GM21528 (cell line): ENCODE data around the gene PRKCZ.

ENCODE experiments used
- ATAC-seq: cut with Tn5 transposase; IDR thresholded peaks from one replicate; pipeline ENCODE4 v1.9.1; 2021; ENCODE audit warnings: mild to moderate bottlenecking, moderate library complexity; ENCODE audit not compliant: unreplicated experiment, low FRiP score

PRKCZ gene

DNA sequence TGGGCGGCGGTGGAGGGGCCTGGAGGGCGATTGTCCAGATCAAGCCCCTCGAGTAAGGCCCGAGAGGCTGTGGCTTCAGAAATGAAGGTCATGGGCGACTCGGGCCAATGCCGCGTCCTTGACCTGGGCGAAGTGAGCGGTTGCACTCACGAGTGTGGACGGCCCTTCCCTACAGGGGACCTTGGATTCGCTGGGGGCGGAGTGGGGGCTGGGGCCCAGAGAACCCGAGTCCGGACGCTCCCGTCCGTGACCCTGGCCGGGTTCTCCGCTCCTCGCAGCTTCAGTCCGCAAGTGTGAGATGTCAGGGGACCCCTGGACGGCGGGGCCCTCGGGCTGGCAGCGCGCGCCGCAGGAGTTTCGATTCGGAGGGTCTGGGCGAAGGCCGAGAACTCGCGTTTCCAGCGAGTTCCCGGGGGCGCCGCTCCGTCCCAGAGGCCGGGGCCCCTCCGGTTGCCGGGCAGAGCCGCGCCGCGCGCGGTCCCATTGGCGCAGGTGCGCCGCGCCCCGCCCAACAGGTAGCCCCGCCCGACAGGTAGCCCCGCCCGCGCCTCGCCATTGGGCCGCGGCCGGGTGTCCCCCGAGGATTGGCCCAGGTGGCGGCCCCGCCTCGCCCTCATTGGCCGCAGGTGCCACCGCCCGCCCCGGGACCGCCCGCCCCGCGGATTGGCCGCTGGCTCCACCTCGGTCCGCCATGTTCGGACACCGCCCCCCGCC lies at the start of gene PRKCZ:
Gene PRKCZ (plus strand): TSS at position 694 of the 714 bp plus-strand sequence. CDS start 220 bp downstream, outside the sequence.
- peak; percentile 74 for ATAC-seq

DNA sequence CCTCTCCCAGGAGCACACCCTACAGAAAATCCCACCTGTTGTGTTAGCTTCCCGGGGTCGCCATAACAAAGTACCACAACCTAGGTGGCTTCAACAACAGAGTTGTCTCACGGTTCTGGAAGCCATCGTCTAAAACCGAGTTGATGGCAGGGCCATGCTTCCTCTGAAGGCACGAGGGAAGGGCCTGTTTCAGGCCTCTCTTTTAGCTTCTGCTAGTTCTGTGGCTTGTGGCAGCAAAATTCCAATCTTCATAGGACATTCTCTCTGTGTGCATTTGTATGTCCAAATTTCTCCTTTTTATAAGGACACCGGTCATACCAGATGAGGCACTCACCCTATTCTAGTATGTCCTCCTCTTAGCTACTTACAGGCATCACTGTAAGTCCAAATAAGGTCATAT lies 49.8 kb upstream of the PRKCZ start:
- ATAC-seq: no peak

DNA sequence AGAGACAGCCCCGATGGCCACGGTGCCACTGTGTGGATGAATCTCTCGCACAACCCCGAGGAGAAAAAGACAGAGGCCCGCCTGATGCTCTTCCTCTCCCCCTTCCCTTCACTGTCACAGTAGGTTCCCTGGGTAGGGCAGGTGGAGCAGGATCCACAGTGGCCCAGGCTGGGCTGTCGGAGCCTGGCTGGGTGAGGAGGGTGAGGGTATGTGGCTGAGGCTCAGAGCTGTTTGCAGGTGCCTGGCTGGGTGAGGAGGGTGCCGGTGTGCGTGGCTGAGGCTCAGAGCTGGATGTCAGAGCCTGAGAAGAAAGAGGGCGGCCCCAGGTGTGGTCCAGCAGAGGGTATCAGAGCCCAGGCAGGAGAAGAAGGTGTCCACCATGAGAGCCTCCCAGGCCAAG lies 49.4 kb upstream of the PRKCZ start:
- ATAC-seq: no peak

DNA sequence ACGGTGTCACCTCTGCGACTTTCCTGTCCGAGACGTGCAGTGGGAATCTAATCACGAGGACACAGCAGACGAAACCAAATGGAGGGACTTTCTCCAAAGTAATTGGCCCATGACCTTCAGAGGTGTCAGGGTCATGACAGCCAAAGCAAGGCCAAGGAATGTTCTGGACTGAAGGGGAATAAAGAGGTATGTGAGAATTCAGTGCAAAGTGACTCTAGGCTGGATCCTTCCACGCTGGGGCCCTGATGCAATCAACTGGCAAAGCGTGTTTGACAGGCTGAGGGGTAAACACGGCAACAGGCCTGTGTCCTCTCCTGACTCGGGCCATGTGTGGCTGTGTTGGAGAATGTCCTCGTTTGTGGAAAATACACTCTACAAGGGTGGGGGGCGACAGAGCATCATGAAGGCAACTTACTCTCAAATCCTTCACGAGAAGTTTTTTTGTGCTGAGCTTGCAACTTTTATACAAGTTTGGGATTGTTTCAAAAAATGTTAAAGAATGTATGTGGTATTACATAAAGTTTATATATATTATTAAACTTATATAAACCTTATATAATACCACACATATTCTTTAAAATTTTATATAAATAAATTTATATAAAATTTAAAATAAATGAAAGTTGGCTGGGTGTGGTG lies 48.3 kb upstream of the PRKCZ start:
- ATAC-seq: no peak

DNA sequence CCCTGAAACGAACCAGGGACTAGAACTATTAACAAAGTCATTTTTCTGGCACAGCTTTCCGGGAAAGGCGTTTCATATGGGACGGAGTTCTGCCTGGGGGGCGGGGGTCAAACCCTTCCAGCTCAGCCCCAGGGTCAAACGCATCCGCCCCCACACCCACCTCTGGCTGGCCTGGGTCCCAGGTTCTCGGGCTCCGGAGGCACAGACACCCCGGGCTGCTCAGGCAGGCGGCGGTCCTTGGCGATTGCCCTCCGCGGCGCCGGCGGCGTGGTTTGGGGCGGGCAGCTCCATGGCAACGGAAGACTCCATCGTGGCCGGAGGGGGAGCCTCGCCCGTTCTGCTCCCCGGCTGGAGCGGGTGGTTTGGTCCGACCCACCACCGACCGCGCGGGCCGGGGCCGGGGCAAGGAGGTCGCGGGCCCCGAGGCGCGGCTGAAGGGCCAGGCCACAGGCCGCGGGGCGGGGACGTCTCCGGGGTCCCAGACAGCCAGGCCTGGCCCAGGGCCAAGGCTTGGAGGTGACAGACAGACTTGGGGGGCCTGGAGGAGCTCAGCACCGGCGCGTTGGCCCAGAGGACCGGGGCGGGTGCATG lies 46.6 kb upstream of the PRKCZ start, which contains the start of gene CFAP74:
Gene CFAP74 (minus strand): TSS at position 246 of the 591 bp plus-strand sequence. CDS start 12,830 bp downstream, outside the sequence.
- ATAC-seq: no peak

- no peak for ATAC-seq
Observed at GRCh38 chr1:2004856-2005255, 45.4 kb upstream of the PRKCZ start.

GRCh38 chr1:2009101-2010053 lies 40.8 kb upstream of the PRKCZ start:
- ATAC-seq: no peak

DNA sequence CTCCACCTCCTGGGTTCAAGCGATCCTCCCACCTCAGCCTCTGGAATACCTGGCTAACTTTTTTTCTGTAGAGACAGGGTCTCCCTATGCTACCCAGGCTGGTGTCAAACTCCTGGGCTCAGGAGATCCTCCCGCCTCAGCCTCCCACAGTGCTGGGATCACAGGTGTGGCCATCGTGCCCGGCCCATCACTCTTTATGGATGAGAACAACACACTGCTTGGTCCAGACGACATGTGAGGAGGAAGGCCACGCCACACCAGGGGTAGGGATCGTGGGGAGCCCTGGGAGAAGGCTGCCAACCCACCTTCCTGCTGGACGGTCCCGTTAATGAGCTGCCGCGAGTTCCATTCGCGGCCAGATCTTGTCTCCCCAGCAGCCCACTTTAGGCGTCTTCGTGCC lies 36.0 kb upstream of the PRKCZ start:
- no peak for ATAC-seq

DNA sequence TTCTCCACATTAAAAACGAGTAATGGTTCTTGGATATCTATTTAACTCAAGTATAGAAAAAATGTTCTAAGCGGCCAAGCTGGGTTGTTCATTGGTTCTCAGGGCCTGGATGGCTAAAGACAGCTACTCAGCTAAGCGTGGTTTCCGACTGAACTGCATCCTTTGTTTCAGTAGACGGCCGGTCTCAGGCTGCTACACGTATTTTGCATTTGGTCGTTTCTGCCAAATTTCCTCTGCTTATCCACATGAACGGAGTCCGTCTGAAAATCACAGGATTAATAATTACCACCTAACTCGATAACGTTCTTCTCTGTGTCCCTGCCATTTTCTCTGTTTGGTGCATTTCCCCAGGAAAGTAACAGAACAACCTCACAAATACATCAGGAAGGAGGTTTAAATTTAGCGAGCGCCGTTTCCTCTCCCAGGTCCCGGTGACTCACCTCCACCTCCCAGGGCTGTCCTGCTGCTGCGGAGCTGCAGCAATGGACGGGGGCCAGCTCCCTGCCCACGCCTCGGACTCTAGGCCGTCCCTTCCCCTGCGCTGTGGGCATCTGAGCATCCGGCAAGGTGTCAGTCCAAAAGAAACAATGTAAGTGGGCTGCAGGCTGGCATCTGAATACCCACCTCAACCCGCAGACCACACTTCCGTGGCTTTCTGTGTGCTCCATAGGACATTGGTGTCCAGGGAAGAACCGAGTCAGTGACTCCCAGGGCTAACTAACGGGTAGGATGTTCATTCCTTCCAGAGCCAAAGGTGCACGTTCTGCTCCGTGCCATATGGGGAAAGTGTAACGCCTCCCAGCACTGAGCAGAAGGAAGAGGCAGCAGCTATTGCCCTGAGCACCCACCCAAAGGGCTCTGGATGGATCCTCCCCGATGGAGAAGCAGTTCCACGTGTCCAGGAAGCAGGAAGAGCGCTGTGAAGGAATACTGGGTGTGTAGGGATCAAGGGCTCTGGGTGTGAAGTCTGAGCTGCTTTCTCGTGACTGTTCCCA lies 35.2 kb upstream of the PRKCZ start:
- no peak for ATAC-seq

DNA sequence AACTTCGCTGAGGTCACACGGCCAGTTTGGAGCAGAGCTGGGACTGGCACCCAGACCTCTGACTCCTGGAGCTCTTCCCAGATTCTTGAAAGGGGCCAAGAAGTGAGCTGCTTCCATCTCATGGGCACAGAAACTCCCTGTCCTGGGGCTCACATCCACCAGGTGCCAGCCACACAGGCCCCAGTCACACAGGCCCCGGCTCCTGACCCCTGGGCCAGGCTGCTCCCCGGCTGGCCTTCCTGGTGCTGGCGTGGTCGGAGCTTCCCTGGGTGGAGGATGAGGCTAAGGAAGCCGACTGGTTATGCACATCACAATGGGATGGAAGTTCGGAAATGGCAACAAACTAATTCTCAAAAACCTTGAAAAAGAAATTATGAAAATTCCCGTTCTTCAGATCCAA lies 34.1 kb upstream of the PRKCZ start:
- no peak for ATAC-seq

GRCh38 chr1:2018217-2019171 lies 31.7 kb upstream of the PRKCZ start:
- ATAC-seq: no peak

- ATAC-seq: no peak
Observed at GRCh38 chr1:2019172-2019543, 31.1 kb upstream of the PRKCZ start, which contains the start of gene GABRD. TSS of gene GABRD (plus strand) at chr1:2019345. CDS start at chr1:2019424, 79 bp downstream.

DNA sequence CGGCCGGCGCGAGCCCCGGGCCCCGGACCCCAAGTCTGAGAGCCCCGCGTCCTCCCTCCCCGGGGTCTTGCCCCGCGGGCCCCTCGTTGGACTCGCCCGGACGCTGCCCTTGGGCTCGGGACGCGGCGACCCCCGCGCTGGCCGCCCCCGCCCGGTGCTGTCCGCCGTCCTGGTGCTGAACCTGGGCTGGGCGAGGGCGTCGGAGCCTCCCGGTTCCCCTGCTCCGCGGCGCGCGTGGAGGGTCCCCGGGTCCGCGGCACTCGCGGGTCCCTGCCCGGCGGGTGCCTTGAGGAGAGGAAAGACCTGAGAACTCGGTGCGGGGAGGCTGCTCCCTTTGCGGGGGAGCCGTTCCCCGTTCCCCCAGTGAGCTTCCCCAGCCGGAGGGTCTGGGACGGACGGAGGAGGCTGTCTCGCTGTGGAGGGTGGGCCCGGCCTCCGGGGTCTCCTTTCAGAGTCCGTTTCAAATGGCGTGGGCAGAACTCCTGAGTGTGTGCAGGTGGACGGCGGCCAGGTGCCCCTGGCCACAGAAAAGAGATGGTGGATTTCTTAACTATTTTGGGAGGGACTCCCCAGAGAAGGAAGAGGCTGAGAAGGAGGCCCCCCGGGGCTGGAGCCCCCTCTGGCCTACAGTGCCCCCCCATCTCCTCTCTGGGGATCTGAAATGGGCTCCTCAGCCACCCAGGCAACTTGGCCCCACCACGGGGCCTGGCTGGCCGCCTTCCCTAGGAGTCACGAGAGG lies 30.5 kb upstream of the PRKCZ start:
- ATAC-seq: no peak

DNA sequence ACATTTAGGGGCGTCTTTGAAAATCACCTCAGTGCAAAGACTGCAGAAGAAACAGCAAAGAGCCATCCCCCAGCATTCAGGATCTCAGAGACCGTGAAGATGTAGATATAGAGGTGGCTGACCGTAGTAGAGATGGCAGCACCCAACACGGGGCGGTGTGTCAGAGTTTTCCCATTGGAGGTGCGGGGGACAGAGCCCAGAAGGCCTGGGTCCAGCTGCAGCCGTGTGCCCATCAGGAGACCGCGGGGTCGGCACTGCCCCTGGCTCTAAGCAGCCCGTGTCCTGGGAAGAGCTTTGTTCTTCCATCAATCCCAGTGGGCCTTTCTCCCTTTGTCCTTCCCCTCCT lies 29.9 kb upstream of the PRKCZ start:
- ATAC-seq: no peak

- no peak for ATAC-seq
Observed at GRCh38 chr1:2021550-2021949, 28.7 kb upstream of the PRKCZ start.

DNA sequence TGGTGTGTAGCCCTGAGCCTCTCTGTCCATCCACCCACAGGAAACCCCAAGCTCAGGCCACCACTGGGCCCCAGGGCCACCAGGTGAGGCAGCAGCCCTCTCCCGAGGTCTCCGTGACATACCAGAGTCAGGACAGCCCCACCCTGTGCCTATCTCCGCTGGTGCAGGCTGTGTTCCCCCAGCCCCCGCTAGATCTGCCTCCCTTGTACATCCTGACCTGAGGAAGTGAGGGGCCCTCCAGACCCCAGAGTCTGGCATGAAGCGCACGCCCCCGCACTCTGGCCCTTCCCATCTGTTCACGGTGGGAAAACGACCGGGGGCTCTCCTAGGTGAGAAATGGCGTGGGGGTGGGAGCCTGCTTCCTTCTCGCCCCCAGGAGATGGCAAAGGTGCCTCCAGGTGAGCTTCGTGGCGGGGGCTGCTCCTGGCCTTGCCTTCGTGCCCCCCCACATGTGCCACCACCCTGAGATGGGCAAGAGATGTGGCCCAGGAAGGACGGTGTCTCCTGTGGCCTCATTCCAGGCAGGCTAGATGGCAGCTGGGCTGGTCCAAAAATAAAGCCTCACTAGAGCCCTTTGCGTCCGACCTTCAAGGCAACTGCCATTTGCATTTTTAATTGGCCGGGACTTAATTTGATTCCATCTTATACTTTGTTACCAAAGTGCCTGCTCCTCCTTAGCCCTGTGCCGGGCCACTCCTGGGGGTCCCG lies 28.0 kb upstream of the PRKCZ start:
- no peak for ATAC-seq

- no peak for ATAC-seq
Observed at GRCh38 chr1:2023187-2023586, 27.0 kb upstream of the PRKCZ start.
